ENCODE results near the gene CADPS2.

DNA sequence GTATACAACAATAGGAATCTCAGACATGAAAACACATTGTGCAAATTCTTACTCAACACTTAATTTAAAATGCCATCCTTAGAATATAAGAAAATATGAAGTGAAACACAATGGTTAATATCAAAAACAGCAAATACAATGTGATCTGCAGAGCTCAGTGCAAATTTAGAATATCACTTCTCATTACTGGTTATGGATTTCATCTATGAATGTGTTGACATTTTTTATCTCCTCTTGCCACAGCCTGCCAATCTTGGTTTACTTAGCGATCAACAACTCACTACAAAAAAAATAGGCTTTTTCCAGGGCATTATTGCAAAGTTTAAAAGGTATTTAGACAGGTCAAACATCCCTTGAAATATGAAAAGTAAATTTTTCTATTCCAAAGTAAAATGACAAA, 158.5 kb downstream of the CADPS2 start:
- TF ChIP-seq NRF1 (conservative IDR thresholded peaks at IDR 0.05; ENCODE audit: low read depth, low read length), result no peak
- TF ChIP-seq, protein P1, sequence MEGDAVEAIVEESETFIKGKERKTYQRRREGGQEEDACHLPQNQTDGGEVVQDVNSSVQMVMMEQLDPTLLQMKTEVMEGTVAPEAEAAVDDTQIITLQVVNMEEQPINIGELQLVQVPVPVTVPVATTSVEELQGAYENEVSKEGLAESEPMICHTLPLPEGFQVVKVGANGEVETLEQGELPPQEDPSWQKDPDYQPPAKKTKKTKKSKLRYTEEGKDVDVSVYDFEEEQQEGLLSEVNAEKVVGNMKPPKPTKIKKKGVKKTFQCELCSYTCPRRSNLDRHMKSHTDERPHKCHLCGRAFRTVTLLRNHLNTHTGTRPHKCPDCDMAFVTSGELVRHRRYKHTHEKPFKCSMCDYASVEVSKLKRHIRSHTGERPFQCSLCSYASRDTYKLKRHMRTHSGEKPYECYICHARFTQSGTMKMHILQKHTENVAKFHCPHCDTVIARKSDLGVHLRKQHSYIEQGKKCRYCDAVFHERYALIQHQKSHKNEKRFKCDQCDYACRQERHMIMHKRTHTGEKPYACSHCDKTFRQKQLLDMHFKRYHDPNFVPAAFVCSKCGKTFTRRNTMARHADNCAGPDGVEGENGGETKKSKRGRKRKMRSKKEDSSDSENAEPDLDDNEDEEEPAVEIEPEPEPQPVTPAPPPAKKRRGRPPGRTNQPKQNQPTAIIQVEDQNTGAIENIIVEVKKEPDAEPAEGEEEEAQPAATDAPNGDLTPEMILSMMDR (IDR thresholded peaks at IDR 0.05 in 2 of 3, conservative IDR thresholded peaks at IDR 0.05 in 1 of 3; ENCODE audit: control insufficient read depth in 2 of 3, extremely low read depth in 1 of 3, insufficient read depth in 1 of 3, low read depth in 3 of 3, low read length in 3 of 3), result no peak
- no peak for TF ChIP-seq POLR2A (IDR thresholded peaks at IDR 0.05; ENCODE audit: low read depth, low read length)
- TF ChIP-seq, protein P2, sequence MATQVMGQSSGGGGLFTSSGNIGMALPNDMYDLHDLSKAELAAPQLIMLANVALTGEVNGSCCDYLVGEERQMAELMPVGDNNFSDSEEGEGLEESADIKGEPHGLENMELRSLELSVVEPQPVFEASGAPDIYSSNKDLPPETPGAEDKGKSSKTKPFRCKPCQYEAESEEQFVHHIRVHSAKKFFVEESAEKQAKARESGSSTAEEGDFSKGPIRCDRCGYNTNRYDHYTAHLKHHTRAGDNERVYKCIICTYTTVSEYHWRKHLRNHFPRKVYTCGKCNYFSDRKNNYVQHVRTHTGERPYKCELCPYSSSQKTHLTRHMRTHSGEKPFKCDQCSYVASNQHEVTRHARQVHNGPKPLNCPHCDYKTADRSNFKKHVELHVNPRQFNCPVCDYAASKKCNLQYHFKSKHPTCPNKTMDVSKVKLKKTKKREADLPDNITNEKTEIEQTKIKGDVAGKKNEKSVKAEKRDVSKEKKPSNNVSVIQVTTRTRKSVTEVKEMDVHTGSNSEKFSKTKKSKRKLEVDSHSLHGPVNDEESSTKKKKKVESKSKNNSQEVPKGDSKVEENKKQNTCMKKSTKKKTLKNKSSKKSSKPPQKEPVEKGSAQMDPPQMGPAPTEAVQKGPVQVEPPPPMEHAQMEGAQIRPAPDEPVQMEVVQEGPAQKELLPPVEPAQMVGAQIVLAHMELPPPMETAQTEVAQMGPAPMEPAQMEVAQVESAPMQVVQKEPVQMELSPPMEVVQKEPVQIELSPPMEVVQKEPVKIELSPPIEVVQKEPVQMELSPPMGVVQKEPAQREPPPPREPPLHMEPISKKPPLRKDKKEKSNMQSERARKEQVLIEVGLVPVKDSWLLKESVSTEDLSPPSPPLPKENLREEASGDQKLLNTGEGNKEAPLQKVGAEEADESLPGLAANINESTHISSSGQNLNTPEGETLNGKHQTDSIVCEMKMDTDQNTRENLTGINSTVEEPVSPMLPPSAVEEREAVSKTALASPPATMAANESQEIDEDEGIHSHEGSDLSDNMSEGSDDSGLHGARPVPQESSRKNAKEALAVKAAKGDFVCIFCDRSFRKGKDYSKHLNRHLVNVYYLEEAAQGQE (IDR thresholded peaks at IDR 0.05; ENCODE audit: low read depth, low read length), result no peak
- TF ChIP-seq, protein P3, sequence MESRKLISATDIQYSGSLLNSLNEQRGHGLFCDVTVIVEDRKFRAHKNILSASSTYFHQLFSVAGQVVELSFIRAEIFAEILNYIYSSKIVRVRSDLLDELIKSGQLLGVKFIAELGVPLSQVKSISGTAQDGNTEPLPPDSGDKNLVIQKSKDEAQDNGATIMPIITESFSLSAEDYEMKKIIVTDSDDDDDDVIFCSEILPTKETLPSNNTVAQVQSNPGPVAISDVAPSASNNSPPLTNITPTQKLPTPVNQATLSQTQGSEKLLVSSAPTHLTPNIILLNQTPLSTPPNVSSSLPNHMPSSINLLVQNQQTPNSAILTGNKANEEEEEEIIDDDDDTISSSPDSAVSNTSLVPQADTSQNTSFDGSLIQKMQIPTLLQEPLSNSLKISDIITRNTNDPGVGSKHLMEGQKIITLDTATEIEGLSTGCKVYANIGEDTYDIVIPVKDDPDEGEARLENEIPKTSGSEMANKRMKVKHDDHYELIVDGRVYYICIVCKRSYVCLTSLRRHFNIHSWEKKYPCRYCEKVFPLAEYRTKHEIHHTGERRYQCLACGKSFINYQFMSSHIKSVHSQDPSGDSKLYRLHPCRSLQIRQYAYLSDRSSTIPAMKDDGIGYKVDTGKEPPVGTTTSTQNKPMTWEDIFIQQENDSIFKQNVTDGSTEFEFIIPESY (IDR thresholded peaks at IDR 0.05), result no peak
- no peak for TF ChIP-seq TAF1 (IDR thresholded peaks at IDR 0.05; ENCODE audit: borderline replicate concordance, low read depth, low read length)
- TF ChIP-seq STAT1 (conservative IDR thresholded peaks at IDR 0.05), result no peak
- TF ChIP-seq SIN3A (IDR thresholded peaks at IDR 0.05; ENCODE audit: low read depth, low read length), result no peak
- no peak for TF ChIP-seq EGR1 (IDR thresholded peaks at IDR 0.05; ENCODE audit: borderline replicate concordance in 1 of 2, low read depth in 2 of 2, low read length in 2 of 2)
- no peak for TF ChIP-seq POLR2AphosphoS5 (IDR thresholded peaks at IDR 0.05; ENCODE audit: low read length)
- no peak for TF ChIP-seq HDGF (IDR thresholded peaks at IDR 0.05)
- TF ChIP-seq, protein P4, sequence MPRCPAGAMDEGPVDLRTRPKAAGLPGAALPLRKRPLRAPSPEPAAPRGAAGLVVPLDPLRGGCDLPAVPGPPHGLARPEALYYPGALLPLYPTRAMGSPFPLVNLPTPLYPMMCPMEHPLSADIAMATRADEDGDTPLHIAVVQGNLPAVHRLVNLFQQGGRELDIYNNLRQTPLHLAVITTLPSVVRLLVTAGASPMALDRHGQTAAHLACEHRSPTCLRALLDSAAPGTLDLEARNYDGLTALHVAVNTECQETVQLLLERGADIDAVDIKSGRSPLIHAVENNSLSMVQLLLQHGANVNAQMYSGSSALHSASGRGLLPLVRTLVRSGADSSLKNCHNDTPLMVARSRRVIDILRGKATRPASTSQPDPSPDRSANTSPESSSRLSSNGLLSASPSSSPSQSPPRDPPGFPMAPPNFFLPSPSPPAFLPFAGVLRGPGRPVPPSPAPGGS (IDR thresholded peaks at IDR 0.05; ENCODE audit: borderline replicate concordance, insufficient read depth, low read depth, low read length, poor library complexity, severe bottlenecking), result no peak
